MCF 10A (cell line): ENCODE data around the gene MT1HL1. TPM values are rescaled to one million over a fixed set of nuclear protein-coding genes. Genes with fewer than 3 reads are reported as not detected.

Experiments
- BruUV-seq: library from RNA; stranded (reverse); fragments of 400-500 nt; replicated peaks from 2 replicates; lab custom pipeline; 2021; lab: Mats Ljungman, UMichigan
- CTCF ChIA-PET: fragments of 300-600 bp; sonication (Branson Sonifier 250); formaldehyde crosslinking; extraction: SDS; loops from one replicate; lab custom pipeline; 2021; ENCODE audit warnings: antibody characterized with exemption, inconsistent platforms; lab: Yijun Ruan, JAX
- POLR2A ChIA-PET: fragments of 300-600, 350-650 bp; sonication (Branson Sonifier 250); formaldehyde crosslinking; extraction: SDS; loops from one replicate; lab custom pipeline; 2020; ENCODE audit warnings: antibody characterized with exemption, inconsistent platforms; lab: Yijun Ruan, JAX
- DNase-seq: peaks from one replicate; pipeline ENCODE4 v3.0.0-alpha.2; 2018; ENCODE audit not compliant: unreplicated experiment
- H3K27ac Mint-ChIP-seq: one replicate; pipeline ENCODE4 v1.8.0; 2022; ENCODE audit warnings: mild to moderate bottlenecking, low read depth, mixed read lengths; ENCODE audit not compliant: unreplicated experiment
- H3K27me3 Mint-ChIP-seq: one replicate; pipeline ENCODE4 v1.8.0; 2022; ENCODE audit warnings: mixed read lengths; ENCODE audit not compliant: insufficient read depth, unreplicated experiment
- H3K36me3 Mint-ChIP-seq: one replicate; pipeline ENCODE4 v1.8.0; 2022; ENCODE audit warnings: mild to moderate bottlenecking, moderate library complexity, mixed read lengths; ENCODE audit not compliant: insufficient read depth, unreplicated experiment
- H3K4me1 Mint-ChIP-seq: one replicate; pipeline ENCODE4 v1.8.0; 2022; ENCODE audit warnings: mixed read lengths; ENCODE audit not compliant: insufficient read depth, unreplicated experiment
- H3K4me3 Mint-ChIP-seq: one replicate; pipeline ENCODE4 v1.8.0; 2022; ENCODE audit warnings: mild to moderate bottlenecking, moderate library complexity, mixed read lengths; ENCODE audit not compliant: unreplicated experiment
- H3K9me3 Mint-ChIP-seq: one replicate; pipeline ENCODE4 v1.8.0; 2022; ENCODE audit warnings: mixed read lengths; ENCODE audit not compliant: unreplicated experiment
- intact Hi-C: fragments of 100-400 bp; cut with micrococcal nuclease; formaldehyde crosslinking; loops from 2 replicates; pipeline ENCODE4 v1.14.1; 2022
- total RNA-seq: library from RNA; stranded (reverse); gene quantifications from 2 replicates; pipeline ENCODE4 v1.2.3, GENCODE V29; 2022
- TF ChIP-seq, protein P1 (sequence below): fragments of 200-600 bp; IDR thresholded peaks from one replicate; pipeline ENCODE4 v1.8.0; 2022; ENCODE audit warnings: antibody characterized with exemption, mild to moderate bottlenecking; ENCODE audit not compliant: unreplicated experiment

MT1HL1 gene
- total RNA-seq, 1 experiment from 2014 or later = not detected

DNA sequence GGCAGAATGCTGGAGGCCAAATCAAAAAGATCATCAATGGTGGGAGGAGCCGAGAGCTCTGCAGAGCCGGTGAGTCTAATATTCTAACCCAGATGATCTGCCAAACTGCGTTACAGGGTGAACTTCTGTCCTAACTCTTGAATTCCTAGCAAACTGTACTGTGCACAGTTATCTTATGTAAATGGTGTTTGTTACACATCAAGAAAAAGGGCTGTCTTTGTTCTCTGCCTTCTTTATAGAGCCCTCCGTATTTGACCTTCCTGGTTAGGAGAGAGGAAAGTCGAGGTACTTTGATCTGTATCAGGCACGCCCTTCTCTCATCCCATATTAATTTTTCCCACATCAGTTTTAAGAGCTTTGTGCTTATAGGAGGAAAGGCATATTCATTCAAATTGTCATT, 37.6 kb downstream of the MT1HL1 start:
- CTCF ChIA-PET = interaction anchor here (0.5 to 2.8 kb wide), 4 partner anchors 9 to 510 kb away, joined by 3 to 9 read pairs (median 4); no protein-coding TSS in a partner anchor
- H3K27ac Mint-ChIP-seq = no peak overlapping the region
- TF ChIP-seq, protein P1, sequence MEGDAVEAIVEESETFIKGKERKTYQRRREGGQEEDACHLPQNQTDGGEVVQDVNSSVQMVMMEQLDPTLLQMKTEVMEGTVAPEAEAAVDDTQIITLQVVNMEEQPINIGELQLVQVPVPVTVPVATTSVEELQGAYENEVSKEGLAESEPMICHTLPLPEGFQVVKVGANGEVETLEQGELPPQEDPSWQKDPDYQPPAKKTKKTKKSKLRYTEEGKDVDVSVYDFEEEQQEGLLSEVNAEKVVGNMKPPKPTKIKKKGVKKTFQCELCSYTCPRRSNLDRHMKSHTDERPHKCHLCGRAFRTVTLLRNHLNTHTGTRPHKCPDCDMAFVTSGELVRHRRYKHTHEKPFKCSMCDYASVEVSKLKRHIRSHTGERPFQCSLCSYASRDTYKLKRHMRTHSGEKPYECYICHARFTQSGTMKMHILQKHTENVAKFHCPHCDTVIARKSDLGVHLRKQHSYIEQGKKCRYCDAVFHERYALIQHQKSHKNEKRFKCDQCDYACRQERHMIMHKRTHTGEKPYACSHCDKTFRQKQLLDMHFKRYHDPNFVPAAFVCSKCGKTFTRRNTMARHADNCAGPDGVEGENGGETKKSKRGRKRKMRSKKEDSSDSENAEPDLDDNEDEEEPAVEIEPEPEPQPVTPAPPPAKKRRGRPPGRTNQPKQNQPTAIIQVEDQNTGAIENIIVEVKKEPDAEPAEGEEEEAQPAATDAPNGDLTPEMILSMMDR = no peak
- no TSS peak for BruUV-seq
- no peaks in the 10 kb centered on the region for H3K36me3 Mint-ChIP-seq
- no peak overlapping the region for H3K4me3 Mint-ChIP-seq
- peaks cover 46% of the 10 kb centered on the region for H3K27me3 Mint-ChIP-seq
- intact Hi-C loops = no loop called here
- POLR2A ChIA-PET = interaction anchor here (0.8 to 1.0 kb wide), 2 partner anchors 11 to 14 kb away, joined by 3 read pairs; no protein-coding TSS in a partner anchor
- no peaks in the 10 kb centered on the region for H3K9me3 Mint-ChIP-seq
- no peaks in the 10 kb centered on the region for H3K4me1 Mint-ChIP-seq
- DNase-seq = no peak

DNA sequence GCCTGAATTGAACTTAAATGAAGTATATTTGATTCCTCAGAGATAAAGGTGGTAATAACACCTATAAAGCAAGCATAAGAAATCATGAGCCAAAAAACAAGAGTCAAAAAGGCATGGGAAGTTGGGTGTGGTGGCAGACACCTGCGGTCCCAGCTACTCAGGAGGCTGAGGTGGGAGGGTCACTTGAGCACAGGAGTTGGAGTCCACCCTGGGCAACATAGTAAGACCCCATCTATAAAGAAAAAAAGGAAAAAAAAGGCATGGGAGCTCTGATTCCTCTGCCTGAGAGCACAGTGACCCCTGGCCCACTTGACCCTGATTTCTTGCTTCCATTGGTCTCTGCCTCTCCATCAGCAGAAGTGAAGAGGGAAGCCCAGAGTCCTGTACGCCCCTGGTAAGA, 40.3 kb downstream of the MT1HL1 start:
- no peak for DNase-seq
- CTCF ChIA-PET = interaction anchor here (1.0 kb wide), 1 partner anchor 242 kb away, joined by 3 read pairs; no protein-coding TSS in a partner anchor
- TF ChIP-seq, protein P1 = no peak
- Mint-ChIP-seq H3K27ac (no peak overlapping the region), H3K4me1 (no peaks in the 10 kb centered on the region), H3K9me3 (peaks cover 8% of the 10 kb centered on the region), H3K4me3 (no peak overlapping the region), H3K27me3 (peaks cover 60% of the 10 kb centered on the region), H3K36me3 (no peaks in the 10 kb centered on the region)
- BruUV-seq = no TSS peak
- intact Hi-C loops = no loop called here
- POLR2A ChIA-PET = interaction anchor here (0.6 kb wide), 1 partner anchor 190 kb away, joined by 3 read pairs; no protein-coding TSS in a partner anchor

DNA sequence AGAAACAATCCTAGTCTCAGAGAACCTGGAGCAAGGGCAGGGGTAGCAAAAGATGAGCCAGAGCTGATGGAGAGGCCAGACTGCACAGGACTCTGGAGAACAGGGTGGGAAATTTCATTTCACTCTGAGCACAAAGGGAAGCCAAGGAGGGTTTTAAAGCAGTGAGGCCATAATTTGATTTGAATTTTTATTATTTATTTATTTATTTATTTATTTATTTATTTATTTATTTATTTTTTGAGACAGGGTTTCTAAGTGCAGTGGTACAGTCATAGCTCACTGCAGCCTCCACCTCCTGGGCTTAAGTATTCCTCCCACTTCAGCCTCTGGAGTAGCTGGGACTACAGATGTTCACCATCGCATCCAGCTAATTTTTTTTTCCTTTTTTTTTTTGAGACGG, 45.1 kb downstream of the MT1HL1 start:
- H3K27me3 Mint-ChIP-seq = peaks cover 28% of the 10 kb centered on the region
- no peak overlapping the region for H3K27ac Mint-ChIP-seq

DNA sequence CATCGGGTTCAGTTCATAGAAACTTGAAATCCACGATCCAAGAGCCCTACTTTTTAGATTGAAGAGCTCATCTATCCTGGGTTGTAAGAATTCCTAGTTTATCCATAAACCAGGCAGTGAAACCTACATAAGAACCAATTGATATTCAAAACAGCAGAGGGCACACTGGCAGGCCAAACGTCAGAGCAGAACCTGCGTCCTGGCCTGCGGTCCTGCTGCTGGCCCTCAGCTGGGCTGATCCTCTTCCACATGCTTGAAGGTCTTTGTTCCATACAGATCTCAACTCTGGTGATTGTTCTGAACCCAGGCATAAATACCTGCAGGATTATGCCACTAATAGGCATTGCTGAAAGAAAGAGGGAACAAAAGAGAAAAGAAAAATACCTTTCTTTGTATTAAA, 47.0 kb downstream of the MT1HL1 start:
- peaks cover 23% of the 10 kb centered on the region for H3K27me3 Mint-ChIP-seq
- H3K36me3 Mint-ChIP-seq = no peaks in the 10 kb centered on the region
- intact Hi-C loops = no loop called here
- no peaks in the 10 kb centered on the region for H3K4me1 Mint-ChIP-seq
- BruUV-seq = no TSS peak
- DNase-seq = no peak
- CTCF ChIA-PET = interaction anchor here (0.5 to 2.1 kb wide), 3 partner anchors 11 to 395 kb away, joined by 3 to 9 read pairs (median 4); no protein-coding TSS in a partner anchor
- POLR2A ChIA-PET = no interaction called here
- peaks cover 15% of the 10 kb centered on the region for H3K9me3 Mint-ChIP-seq
- no peak overlapping the region for H3K4me3 Mint-ChIP-seq
- TF ChIP-seq, protein P1 = no peak
- no peak overlapping the region for H3K27ac Mint-ChIP-seq

More for the DNA sequence above, 45.1 kb downstream of the MT1HL1 start:
- H3K9me3 Mint-ChIP-seq = peaks cover 15% of the 10 kb centered on the region
- DNase-seq = no peak
- no peak overlapping the region for H3K4me3 Mint-ChIP-seq
- POLR2A ChIA-PET = interaction anchor here (0.7 kb wide), 1 partner anchor 260 kb away, joined by 3 read pairs; no protein-coding TSS in a partner anchor
- CTCF ChIA-PET = interaction anchor here (1.1 to 1.5 kb wide), 2 partner anchors 427 to 852 kb away, joined by 3 to 4 read pairs; no protein-coding TSS in a partner anchor
- H3K36me3 Mint-ChIP-seq = no peaks in the 10 kb centered on the region
- H3K4me1 Mint-ChIP-seq = no peaks in the 10 kb centered on the region
- TF ChIP-seq, protein P1 = no peak
- intact Hi-C loops = no loop called here
- no TSS peak for BruUV-seq

Other genes starting within 250 kb of the MT1HL1 start
- gene MTR, start 209.1 kb downstream of the MT1HL1 start, total RNA-seq = 54.6 and 59.1 TPM in 2 replicates
- gene RYR2, start 37.7 kb upstream of the MT1HL1 start, total RNA-seq = 4.0 and 5.3 TPM in 2 replicates